Coronary artery (tissue), 2 donors: ENCODE data around the gene ZEB1.

Experiments
- DNase-seq: peaks from one replicate; pipeline ENCODE4 v3.0.0-alpha.2; 2017; ENCODE audit warnings: low spot score
- H3K27ac ChIP-seq, 2 donors: fragments of 200-600 bp; sonication (generic); one replicate each; pipeline ENCODE4 v1.5.1; 2016 to 2019
- H3K4me3 ChIP-seq: fragments of 200-600 bp; sonication (generic); 2 replicates; pipeline ENCODE4 v1.5.1; 2016; ENCODE audit warnings: mild to moderate bottlenecking, moderate library complexity
- CTCF ChIP-seq: fragments of 200-600 bp; sonication (generic); IDR thresholded peaks from one replicate; pipeline ENCODE4 v1.5.1; 2019; ENCODE audit warnings: antibody characterized with exemption

ZEB1 gene

GRCh38 chr10:31340343-31340742 lies 21.3 kb downstream of the ZEB1 start:
- no peak overlapping the region for H3K4me3 ChIP-seq
- no peak for DNase-seq
- TF ChIP-seq CTCF = no peak
- no peak overlapping the region for H3K27ac ChIP-seq

- no peak overlapping the region for H3K4me3 ChIP-seq
- H3K27ac ChIP-seq = no peak overlapping the region
- DNase-seq = no peak
- TF ChIP-seq CTCF = no peak
These were observed 22.5 kb downstream of the ZEB1 start for GRCh38 chr10:31341552-31341951.

GRCh38 chr10:31343009-31343408 lies 24.0 kb downstream of the ZEB1 start:
- no peak for TF ChIP-seq CTCF
- DNase-seq = no peak
- no peak overlapping the region for H3K27ac ChIP-seq
- no peak overlapping the region for H3K4me3 ChIP-seq

GRCh38 chr10:31343551-31343950 lies 24.5 kb downstream of the ZEB1 start:
- H3K4me3 ChIP-seq = no peak overlapping the region
- no peak for DNase-seq
- TF ChIP-seq CTCF = no peak
- no peak overlapping the region for H3K27ac ChIP-seq

GRCh38 chr10:31345886-31346285 lies 26.9 kb downstream of the ZEB1 start:
- Histone ChIP-seq H3K27ac (no peak overlapping the region), H3K4me3 (no peak overlapping the region)
- DNase-seq = no peak
- no peak for TF ChIP-seq CTCF

- no peak for TF ChIP-seq CTCF
- no peak overlapping the region for H3K4me3 ChIP-seq
- no peak overlapping the region for H3K27ac ChIP-seq
- no peak for DNase-seq
These were observed 27.9 kb downstream of the ZEB1 start for GRCh38 chr10:31346953-31347352.

GRCh38 chr10:31347705-31348104 lies 28.7 kb downstream of the ZEB1 start:
- Histone ChIP-seq H3K4me3 (no peak overlapping the region), H3K27ac (no peak overlapping the region)
- TF ChIP-seq CTCF = no peak
- no peak for DNase-seq
